ENCODE measurements around the gene LSM2. TPM values are rescaled to one million over a fixed set of nuclear protein-coding genes. Genes with fewer than 3 reads are reported as not detected.

The LSM2 gene
- total RNA-seq, 1 donor from 2014 or later, result 50.6 TPM

GRCh38 chr6:31765559-31765909 lies 41.2 kb downstream of the LSM2 start:
- no peaks in the 10 kb centered on the region for H3K27me3 Mint-ChIP-seq (ENCODE audit: unreplicated experiment)
- TF ChIP-seq CTCF (IDR thresholded peaks at IDR 0.05), result no peak
- no peaks in the 10 kb centered on the region for H3K9me3 Mint-ChIP-seq (ENCODE audit: unreplicated experiment)
- no peak overlapping the region for H3K27ac Mint-ChIP-seq (ENCODE audit: unreplicated experiment)
- H3K4me1 Mint-ChIP-seq (ENCODE audit: unreplicated experiment), result peaks cover 6% of the 10 kb centered on the region
- H3K36me3 Mint-ChIP-seq (ENCODE audit: unreplicated experiment), result peaks cover 7% of the 10 kb centered on the region
- DNase-seq (ENCODE audit: extremely low spot score, unreplicated experiment), result no peak
- H3K4me3 Mint-ChIP-seq (ENCODE audit: unreplicated experiment), result no peak overlapping the region

- H3K27ac Mint-ChIP-seq (ENCODE audit: unreplicated experiment), result no peak overlapping the region
- no peaks in the 10 kb centered on the region for H3K9me3 Mint-ChIP-seq (ENCODE audit: unreplicated experiment)
- TF ChIP-seq CTCF (IDR thresholded peaks at IDR 0.05), result no peak
- no peaks in the 10 kb centered on the region for H3K27me3 Mint-ChIP-seq (ENCODE audit: unreplicated experiment)
- no peak overlapping the region for H3K4me3 Mint-ChIP-seq (ENCODE audit: unreplicated experiment)
- DNase-seq (ENCODE audit: extremely low spot score, unreplicated experiment), result no peak
- peaks cover 13% of the 10 kb centered on the region for H3K36me3 Mint-ChIP-seq (ENCODE audit: unreplicated experiment)
- peaks cover 6% of the 10 kb centered on the region for H3K4me1 Mint-ChIP-seq (ENCODE audit: unreplicated experiment)
These were observed 42.6 kb downstream of the LSM2 start for GRCh38 chr6:31764198-31764597.

GRCh38 chr6:31763619-31763940 lies 43.2 kb downstream of the LSM2 start:
- DNase-seq (ENCODE audit: extremely low spot score, unreplicated experiment), result no peak
- H3K4me1 Mint-ChIP-seq (ENCODE audit: unreplicated experiment), result peaks cover 6% of the 10 kb centered on the region
- H3K4me3 Mint-ChIP-seq (ENCODE audit: unreplicated experiment), result no peak overlapping the region
- H3K27me3 Mint-ChIP-seq (ENCODE audit: unreplicated experiment), result no peaks in the 10 kb centered on the region
- peak overlapping the region; percentile 2 for H3K27ac Mint-ChIP-seq (ENCODE audit: unreplicated experiment)
- H3K9me3 Mint-ChIP-seq (ENCODE audit: unreplicated experiment), result no peaks in the 10 kb centered on the region
- H3K36me3 Mint-ChIP-seq (ENCODE audit: unreplicated experiment), result peaks cover 13% of the 10 kb centered on the region
- no peak for TF ChIP-seq CTCF (IDR thresholded peaks at IDR 0.05)

DNA sequence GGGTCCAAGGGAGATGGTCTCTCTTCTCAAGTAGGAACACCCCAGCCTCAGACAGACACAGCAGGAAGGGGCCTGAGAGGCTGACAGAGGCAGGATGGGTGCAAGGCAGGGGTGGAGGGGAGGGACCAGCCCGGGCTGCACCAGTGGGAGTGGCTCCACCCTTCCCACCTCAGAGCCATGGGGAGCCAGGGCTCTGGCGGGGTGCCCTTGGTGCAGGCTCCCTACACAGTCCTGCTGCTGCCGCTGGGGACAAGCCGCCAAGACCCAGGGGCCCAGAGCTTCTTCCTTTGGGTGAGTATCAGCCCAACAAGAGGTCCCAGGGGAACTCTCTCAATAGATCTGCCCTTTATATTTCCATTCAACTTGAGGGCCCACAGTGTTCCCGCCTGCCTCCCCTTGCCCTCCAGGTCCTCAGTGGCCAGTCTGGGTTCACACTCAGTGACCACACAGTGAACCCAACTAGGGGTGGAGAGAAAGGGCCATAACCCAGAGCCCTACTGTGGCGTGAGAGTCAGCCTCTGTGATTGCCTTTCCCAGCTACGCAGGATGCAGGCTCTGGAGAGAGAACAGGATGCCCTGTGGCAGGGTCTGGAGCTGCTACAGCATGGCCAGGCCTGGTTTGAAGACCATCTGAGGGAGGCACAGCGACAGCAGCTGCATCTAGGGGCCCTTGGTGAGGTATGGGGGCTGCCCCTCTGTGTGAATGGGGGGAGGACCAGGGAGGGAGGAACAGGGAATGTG lies 43.7 kb downstream of the LSM2 start:
- DNase-seq (ENCODE audit: extremely low spot score, unreplicated experiment), result no peak
- no peak overlapping the region for H3K4me3 Mint-ChIP-seq (ENCODE audit: unreplicated experiment)
- no peaks in the 10 kb centered on the region for H3K9me3 Mint-ChIP-seq (ENCODE audit: unreplicated experiment)
- H3K27ac Mint-ChIP-seq (ENCODE audit: unreplicated experiment), result peak overlapping the region; percentile 2
- peaks cover 13% of the 10 kb centered on the region for H3K36me3 Mint-ChIP-seq (ENCODE audit: unreplicated experiment)
- H3K4me1 Mint-ChIP-seq (ENCODE audit: unreplicated experiment), result peaks cover 6% of the 10 kb centered on the region
- TF ChIP-seq CTCF (IDR thresholded peaks at IDR 0.05), result no peak
- H3K27me3 Mint-ChIP-seq (ENCODE audit: unreplicated experiment), result no peaks in the 10 kb centered on the region

- Mint-ChIP-seq H3K27me3 (ENCODE audit: unreplicated experiment) (no peaks in the 10 kb centered on the region), H3K36me3 (ENCODE audit: unreplicated experiment) (peaks cover 13% of the 10 kb centered on the region), H3K4me1 (ENCODE audit: unreplicated experiment) (peaks cover 6% of the 10 kb centered on the region), H3K4me3 (ENCODE audit: unreplicated experiment) (no peak within 1 kb of the TSS), H3K27ac (ENCODE audit: unreplicated experiment) (peak within 1 kb of the TSS; percentile 2), H3K9me3 (ENCODE audit: unreplicated experiment) (no peaks in the 10 kb centered on the region)
- DNase-seq (ENCODE audit: extremely low spot score, unreplicated experiment), result no peak
- TF ChIP-seq CTCF (IDR thresholded peaks at IDR 0.05), result no peak
These were observed 44.4 kb downstream of the LSM2 start, which contains the start of gene SAPCD1 for GRCh38 chr6:31762356-31762755. Gene SAPCD1 (plus strand): TSS chr6:31762656. CDS start chr6:31763055, 399 bp downstream.

Measured in osteocyte (in vitro differentiated cells).